Measurements from ENCODE around the gene GNRHR.
"Not testable (repeated sequence)": the region's sequence is repeated elsewhere in the genome, so short reads cannot be mapped to it uniquely, and the experiment has no call there.

The GNRHR gene

GRCh38 chr4:67756991-67757390 lies 2.8 kb upstream of the GNRHR start:
- not testable (repeated sequence) for H3K27me3 ChIP-seq (ENCODE audit: control insufficient read depth in 3 of 3, insufficient read depth in 3 of 3, low read depth in 1 of 3, low read length in 3 of 3); H3K36me3 ChIP-seq (replicated peaks in 1 of 2; ENCODE audit: control insufficient read depth in 2 of 2, insufficient read depth in 2 of 2, low read length in 2 of 2); H2AK5ac ChIP-seq (ENCODE audit: low read depth, low read length); H2BK5ac ChIP-seq (ENCODE audit: low read length); H3K9me3 ChIP-seq (replicated peaks in 1 of 2; ENCODE audit: control insufficient read depth in 2 of 2, insufficient read depth in 1 of 2, low read depth in 1 of 2, low read length in 2 of 2); H2AFZ ChIP-seq (ENCODE audit: low read length); H3K9ac ChIP-seq (ENCODE audit: low read depth, low read length, poor library complexity); H3K23ac ChIP-seq (ENCODE audit: low read depth, low read length, poor library complexity); H2BK120ac ChIP-seq (ENCODE audit: low read depth, low read length); H3K4me2 ChIP-seq (ENCODE audit: insufficient read depth, low read length, poor library complexity, severe bottlenecking); H3K14ac ChIP-seq (ENCODE audit: low read length); DNase-seq (ENCODE audit: low spot score); H3K79me1 ChIP-seq (ENCODE audit: low read depth, low read length); H3K27ac ChIP-seq (replicated peaks; ENCODE audit: low read length); H2BK12ac ChIP-seq (ENCODE audit: low read length); H3K18ac ChIP-seq (ENCODE audit: low read length); H4K8ac ChIP-seq (ENCODE audit: low read depth, low read length); H3K4me3 ChIP-seq (ENCODE audit: low read length in 2 of 2); H2BK15ac ChIP-seq (ENCODE audit: low read length); H3K4ac ChIP-seq (ENCODE audit: low read length); H4K91ac ChIP-seq (ENCODE audit: low read depth, low read length, poor library complexity)
- no CpG with 5 or more reads among the region's 6 CpGs for WGBS, 2 donors (ENCODE audit: extremely low coverage in 2 of 2, insufficient read length in 2 of 2, insufficient replicate concordance in 1 of 2)
- peaks cover 5 to 14% of the 10 kb centered on the region in 2 donors for H3K4me1 ChIP-seq (ENCODE audit: control insufficient read depth in 2 of 2, insufficient read depth in 1 of 2, low read depth in 1 of 2, low read length in 2 of 2)

DNA sequence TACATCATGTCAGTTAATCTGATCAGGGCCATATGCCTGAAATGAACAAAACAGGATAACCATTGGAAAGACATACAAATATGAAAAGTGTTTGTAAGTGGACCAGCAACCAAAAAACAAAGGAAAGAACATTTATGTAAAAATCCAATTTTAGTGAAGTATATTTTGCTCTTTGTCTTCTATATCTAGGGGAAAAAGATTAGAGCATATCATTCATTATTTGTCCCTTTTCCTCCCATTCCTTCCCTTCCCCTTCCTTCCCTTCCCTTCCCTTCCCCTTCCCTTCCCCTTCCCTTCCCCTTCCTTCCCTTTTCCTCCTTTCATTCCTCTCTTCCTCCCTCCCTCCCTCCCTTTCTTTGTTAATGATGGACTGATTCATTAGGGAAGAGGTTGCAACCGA lies 1.8 kb upstream of the GNRHR start:
- no peak overlapping the region for H2BK15ac ChIP-seq (ENCODE audit: low read length)

DNA sequence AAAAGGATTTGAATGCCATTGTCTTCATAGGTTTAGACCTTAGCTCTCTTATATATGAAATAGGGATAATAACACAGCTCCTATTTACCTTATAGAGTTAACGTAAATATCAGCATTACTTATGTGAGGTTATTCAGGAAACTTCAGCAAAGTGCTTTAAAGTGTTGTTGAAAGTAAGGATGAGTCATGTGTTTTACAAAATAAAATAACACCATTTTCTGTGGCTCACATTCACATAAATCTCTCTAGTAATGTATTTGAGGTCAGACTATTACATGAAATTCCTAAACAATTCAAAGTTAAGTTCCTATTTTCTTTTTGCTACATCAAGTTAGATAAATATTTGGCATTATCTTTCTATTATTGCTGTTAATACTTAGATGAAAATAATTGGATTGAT lies 2.9 kb downstream of the GNRHR start:
- Histone ChIP-seq H2BK5ac (ENCODE audit: low read length) (no peak overlapping the region), H3K14ac (ENCODE audit: low read length) (no peak overlapping the region), H2BK15ac (ENCODE audit: low read length) (no peak overlapping the region), H3K4me3 (ENCODE audit: low read length in 2 of 2) (no peak overlapping the region), H3K23ac (ENCODE audit: low read depth, low read length, poor library complexity) (no peak overlapping the region), H3K9me3 (replicated peaks in 1 of 2; ENCODE audit: control insufficient read depth in 2 of 2, insufficient read depth in 1 of 2, low read depth in 1 of 2, low read length in 2 of 2) (no peaks in the 10 kb centered on the region), H3K27me3 (ENCODE audit: control insufficient read depth in 3 of 3, insufficient read depth in 3 of 3, low read depth in 1 of 3, low read length in 3 of 3) (no peaks in the 10 kb centered on the region), H3K4ac (ENCODE audit: low read length) (no peak overlapping the region), H3K27ac (replicated peaks; ENCODE audit: low read length) (no peak overlapping the region), H2AK5ac (ENCODE audit: low read depth, low read length) (no peak overlapping the region), H2BK120ac (ENCODE audit: low read depth, low read length) (no peak overlapping the region), H3K79me1 (ENCODE audit: low read depth, low read length) (no peaks in the 10 kb centered on the region), H3K36me3 (replicated peaks in 1 of 2; ENCODE audit: control insufficient read depth in 2 of 2, insufficient read depth in 2 of 2, low read length in 2 of 2) (no peaks in the 10 kb centered on the region), H3K9ac (ENCODE audit: low read depth, low read length, poor library complexity) (no peak overlapping the region), H2BK12ac (ENCODE audit: low read length) (no peak overlapping the region), H3K4me2 (ENCODE audit: insufficient read depth, low read length, poor library complexity, severe bottlenecking) (no peak overlapping the region), H3K18ac (ENCODE audit: low read length) (no peak overlapping the region), H4K8ac (ENCODE audit: low read depth, low read length) (no peak overlapping the region), H4K91ac (ENCODE audit: low read depth, low read length, poor library complexity) (no peak overlapping the region), H2AFZ (ENCODE audit: low read length) (peak overlapping the region; percentile 14), H3K4me1 (ENCODE audit: control insufficient read depth in 2 of 2, insufficient read depth in 1 of 2, low read depth in 1 of 2, low read length in 2 of 2) (peaks cover 4 to 14% of the 10 kb centered on the region in 2 donors)
- DNase-seq (ENCODE audit: low spot score), result no peak
- WGBS, 2 donors (ENCODE audit: extremely low coverage in 2 of 2, insufficient read length in 2 of 2, insufficient replicate concordance in 1 of 2), result no CpG with 5 or more reads among the region's 1 CpG

More for the DNA sequence above, 1.8 kb upstream of the GNRHR start:
- H3K9me3 ChIP-seq (replicated peaks in 1 of 2; ENCODE audit: control insufficient read depth in 2 of 2, insufficient read depth in 1 of 2, low read depth in 1 of 2, low read length in 2 of 2), result no peaks in the 10 kb centered on the region
- no peaks in the 10 kb centered on the region for H3K27me3 ChIP-seq (ENCODE audit: control insufficient read depth in 3 of 3, insufficient read depth in 3 of 3, low read depth in 1 of 3, low read length in 3 of 3)
- H3K23ac ChIP-seq (ENCODE audit: low read depth, low read length, poor library complexity), result no peak overlapping the region
- peaks cover 5 to 15% of the 10 kb centered on the region in 2 donors for H3K4me1 ChIP-seq (ENCODE audit: control insufficient read depth in 2 of 2, insufficient read depth in 1 of 2, low read depth in 1 of 2, low read length in 2 of 2)
- H3K14ac ChIP-seq (ENCODE audit: low read length), result no peak overlapping the region
- H2BK120ac ChIP-seq (ENCODE audit: low read depth, low read length), result no peak overlapping the region
- H4K8ac ChIP-seq (ENCODE audit: low read depth, low read length), result no peak overlapping the region
- WGBS, 2 donors (ENCODE audit: extremely low coverage in 2 of 2, insufficient read length in 2 of 2, insufficient replicate concordance in 1 of 2), result no CpG with 5 or more reads among the region's 1 CpG
- no peak overlapping the region for H3K9ac ChIP-seq (ENCODE audit: low read depth, low read length, poor library complexity)
- H3K4ac ChIP-seq (ENCODE audit: low read length), result no peak overlapping the region
- no peak overlapping the region for H3K18ac ChIP-seq (ENCODE audit: low read length)
- H4K91ac ChIP-seq (ENCODE audit: low read depth, low read length, poor library complexity), result no peak overlapping the region
- H3K4me3 ChIP-seq (ENCODE audit: low read length in 2 of 2), result no peak overlapping the region
- H2BK12ac ChIP-seq (ENCODE audit: low read length), result no peak overlapping the region
- H3K36me3 ChIP-seq (replicated peaks in 1 of 2; ENCODE audit: control insufficient read depth in 2 of 2, insufficient read depth in 2 of 2, low read length in 2 of 2), result no peaks in the 10 kb centered on the region
- no peaks in the 10 kb centered on the region for H3K79me1 ChIP-seq (ENCODE audit: low read depth, low read length)
- no peak for DNase-seq (ENCODE audit: low spot score)
- no peak overlapping the region for H3K4me2 ChIP-seq (ENCODE audit: insufficient read depth, low read length, poor library complexity, severe bottlenecking)
- H3K27ac ChIP-seq (replicated peaks; ENCODE audit: low read length), result no peak overlapping the region
- H2AK5ac ChIP-seq (ENCODE audit: low read depth, low read length), result no peak overlapping the region
- no peak overlapping the region for H2BK5ac ChIP-seq (ENCODE audit: low read length)
- no peak overlapping the region for H2AFZ ChIP-seq (ENCODE audit: low read length)

GRCh38 chr4:67750691-67751090 lies 3.5 kb downstream of the GNRHR start:
- Histone ChIP-seq H4K8ac (ENCODE audit: low read depth, low read length) (no peak overlapping the region), H3K14ac (ENCODE audit: low read length) (no peak overlapping the region), H2AK5ac (ENCODE audit: low read depth, low read length) (no peak overlapping the region), H3K4me1 (ENCODE audit: control insufficient read depth in 2 of 2, insufficient read depth in 1 of 2, low read depth in 1 of 2, low read length in 2 of 2) (peaks cover 4 to 14% of the 10 kb centered on the region in 2 donors), H3K79me1 (ENCODE audit: low read depth, low read length) (no peaks in the 10 kb centered on the region), H2BK120ac (ENCODE audit: low read depth, low read length) (no peak overlapping the region), H3K9ac (ENCODE audit: low read depth, low read length, poor library complexity) (no peak overlapping the region), H2BK12ac (ENCODE audit: low read length) (no peak overlapping the region), H3K27me3 (ENCODE audit: control insufficient read depth in 3 of 3, insufficient read depth in 3 of 3, low read depth in 1 of 3, low read length in 3 of 3) (no peaks in the 10 kb centered on the region), H3K27ac (replicated peaks; ENCODE audit: low read length) (no peak overlapping the region), H2BK15ac (ENCODE audit: low read length) (no peak overlapping the region), H2BK5ac (ENCODE audit: low read length) (no peak overlapping the region), H3K9me3 (replicated peaks in 1 of 2; ENCODE audit: control insufficient read depth in 2 of 2, insufficient read depth in 1 of 2, low read depth in 1 of 2, low read length in 2 of 2) (no peaks in the 10 kb centered on the region), H3K23ac (ENCODE audit: low read depth, low read length, poor library complexity) (no peak overlapping the region), H3K4me3 (ENCODE audit: low read length in 2 of 2) (no peak overlapping the region), H3K18ac (ENCODE audit: low read length) (no peak overlapping the region), H3K4ac (ENCODE audit: low read length) (no peak overlapping the region), H4K91ac (ENCODE audit: low read depth, low read length, poor library complexity) (no peak overlapping the region), H2AFZ (ENCODE audit: low read length) (peak overlapping the region; percentile 14), H3K36me3 (replicated peaks in 1 of 2; ENCODE audit: control insufficient read depth in 2 of 2, insufficient read depth in 2 of 2, low read length in 2 of 2) (no peaks in the 10 kb centered on the region), H3K4me2 (ENCODE audit: insufficient read depth, low read length, poor library complexity, severe bottlenecking) (no peak overlapping the region)
- no CpG with 5 or more reads among the region's 4 CpGs for WGBS, 2 donors (ENCODE audit: extremely low coverage in 2 of 2, insufficient read length in 2 of 2, insufficient replicate concordance in 1 of 2)
- DNase-seq (ENCODE audit: low spot score), result no peak
